Dendritic cell treated with granulocyte-macrophage colony-stimulating factor and Interleukin-4, amounts not matched to agents 40 ng/mL and 50 ng/mL, for 4 days (primary cell): ENCODE measurements around the gene BIRC6.

ENCODE experiments used
- H3K27ac Mint-ChIP-seq: one replicate; pipeline ENCODE4 v1.8.0; 2022; ENCODE audit warnings: mild to moderate bottlenecking, mixed read lengths
- H3K27me3 Mint-ChIP-seq: one replicate; pipeline ENCODE4 v1.8.0; 2022; ENCODE audit warnings: mild to moderate bottlenecking, mixed read lengths
- H3K36me3 Mint-ChIP-seq: one replicate; pipeline ENCODE4 v1.8.0; 2022; ENCODE audit warnings: low read depth, mixed read lengths
- H3K4me1 Mint-ChIP-seq: one replicate; pipeline ENCODE4 v1.8.0; 2022; ENCODE audit warnings: low read depth, mixed read lengths
- H3K4me3 Mint-ChIP-seq: one replicate; pipeline ENCODE4 v1.8.0; 2022; ENCODE audit warnings: mild to moderate bottlenecking, moderate library complexity, mixed read lengths
- H3K9me3 Mint-ChIP-seq: one replicate; pipeline ENCODE4 v1.8.0; 2022; ENCODE audit warnings: mixed read lengths
- intact Hi-C: fragments of 100-400 bp; cut with micrococcal nuclease; formaldehyde crosslinking; loops from one replicate; pipeline ENCODE4 v1.15.0; 2022

Gene BIRC6

DNA sequence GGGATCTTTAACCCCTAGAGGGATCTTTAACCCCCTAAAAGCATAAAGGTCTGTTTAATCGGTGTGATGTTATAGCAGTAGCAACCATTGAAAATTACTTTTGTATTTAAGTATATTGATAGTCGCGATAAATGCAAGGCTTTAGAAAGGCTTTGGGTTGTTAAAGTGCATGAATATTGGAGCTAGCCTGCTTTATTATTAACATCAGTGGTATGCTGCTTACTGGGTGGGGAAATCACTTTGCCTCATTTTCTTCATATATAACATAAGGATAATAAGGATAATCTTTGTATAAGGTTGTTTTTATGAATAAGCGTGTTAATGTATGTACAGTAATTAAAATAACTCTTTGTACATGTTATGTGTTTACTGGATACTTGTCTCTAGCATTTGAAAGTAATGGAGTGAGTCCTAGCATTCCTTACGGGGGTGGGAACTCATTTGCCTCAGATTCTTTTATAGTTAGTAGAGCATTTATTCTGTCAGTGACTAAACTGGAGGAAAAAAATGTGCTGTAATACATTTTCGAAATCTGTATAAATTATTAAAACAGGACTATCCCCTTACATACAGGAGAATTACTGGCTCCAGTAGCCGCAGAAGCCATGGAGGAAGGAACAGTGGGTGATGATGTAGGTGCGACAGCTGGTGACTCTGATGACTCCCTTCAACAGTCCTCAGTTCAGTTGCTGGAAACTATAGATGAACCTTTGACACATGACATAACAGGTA is 122.2 kb downstream of the BIRC6 start:
- Mint-ChIP-seq H3K27ac (no peak overlapping the region), H3K4me3 (no peak overlapping the region), H3K4me1 (no peaks in the 10 kb centered on the region), H3K27me3 (no peaks in the 10 kb centered on the region), H3K9me3 (no peaks in the 10 kb centered on the region), H3K36me3 (peaks cover 90% of the 10 kb centered on the region)
- intact Hi-C loops, result no loop called here

DNA sequence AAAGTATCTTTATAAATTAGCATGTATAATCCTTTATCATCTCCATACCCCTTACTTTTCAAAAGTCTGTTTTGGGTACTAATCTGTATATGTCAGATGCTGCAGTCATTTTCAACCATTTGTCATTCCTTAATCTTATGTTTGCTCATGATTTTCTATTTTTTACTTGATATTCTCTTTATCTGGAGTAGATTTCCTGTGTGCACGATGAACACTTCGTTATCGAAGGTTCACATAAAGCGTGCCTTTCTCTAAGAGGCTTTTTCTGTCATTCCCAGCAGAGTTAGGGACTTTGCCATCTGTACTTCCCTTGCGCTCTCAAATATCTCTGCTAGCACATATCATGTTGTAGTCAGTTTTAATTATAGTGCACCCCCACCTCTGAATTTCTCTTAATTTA is 123.2 kb downstream of the BIRC6 start:
- Mint-ChIP-seq H3K36me3 (peaks cover 83% of the 10 kb centered on the region), H3K27ac (no peak overlapping the region), H3K4me1 (peaks cover 5% of the 10 kb centered on the region), H3K27me3 (no peaks in the 10 kb centered on the region), H3K4me3 (no peak overlapping the region), H3K9me3 (no peaks in the 10 kb centered on the region)
- intact Hi-C loops, result no loop called here

DNA sequence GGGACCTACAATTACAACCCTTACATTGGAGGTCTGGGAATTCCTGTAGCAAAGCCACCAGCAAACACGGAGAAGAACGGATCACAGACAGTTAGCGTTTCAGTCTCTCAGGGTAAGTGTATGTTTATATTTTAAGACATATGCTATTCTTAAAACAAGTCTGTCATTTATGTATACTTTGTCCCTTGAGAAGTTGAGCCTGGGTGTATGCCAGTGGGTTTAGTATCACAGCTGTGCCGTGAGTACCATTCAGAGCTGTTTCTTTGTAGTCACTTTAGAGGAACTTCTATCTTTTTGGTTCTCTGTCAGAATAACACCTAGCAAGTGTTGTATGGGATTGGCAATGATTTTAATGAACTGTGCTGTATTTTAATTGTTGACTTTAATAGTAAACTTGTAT is 125.6 kb downstream of the BIRC6 start:
- no peak overlapping the region for H3K27ac Mint-ChIP-seq
- peaks cover 83% of the 10 kb centered on the region for H3K36me3 Mint-ChIP-seq

DNA sequence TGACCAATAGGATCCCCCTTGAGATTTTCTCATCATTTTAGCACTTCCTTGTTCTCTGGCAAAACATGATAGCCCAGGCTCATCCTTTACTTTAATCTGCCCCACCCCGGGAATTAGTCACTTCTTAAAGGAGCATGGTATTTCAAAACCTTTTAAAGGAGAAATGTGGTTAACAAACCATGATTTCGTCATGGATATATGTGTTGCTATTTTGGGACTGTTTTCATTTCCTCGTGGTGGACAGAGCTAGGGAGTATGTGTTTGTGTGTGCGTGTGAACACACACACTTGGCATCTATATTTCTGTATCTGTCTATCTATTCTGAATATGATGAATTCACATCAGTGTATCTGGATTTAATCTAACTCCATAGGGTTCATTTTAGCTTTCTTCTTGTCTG is 128.1 kb downstream of the BIRC6 start:
- Mint-ChIP-seq H3K9me3 (no peaks in the 10 kb centered on the region), H3K36me3 (peaks cover 77% of the 10 kb centered on the region), H3K4me1 (peaks cover 14% of the 10 kb centered on the region), H3K27ac (peak overlapping the region; percentile 51), H3K27me3 (no peaks in the 10 kb centered on the region), H3K4me3 (no peak overlapping the region)
- intact Hi-C loops, result loop anchor here (2.0 kb wide), 1 partner anchor 14 kb away; no protein-coding TSS in a partner anchor

More for the DNA sequence above, 125.6 kb downstream of the BIRC6 start:
- Mint-ChIP-seq H3K4me1 (peaks cover 14% of the 10 kb centered on the region), H3K4me3 (no peak overlapping the region), H3K9me3 (no peaks in the 10 kb centered on the region), H3K27me3 (no peaks in the 10 kb centered on the region)
- intact Hi-C loops, result no loop called here

DNA sequence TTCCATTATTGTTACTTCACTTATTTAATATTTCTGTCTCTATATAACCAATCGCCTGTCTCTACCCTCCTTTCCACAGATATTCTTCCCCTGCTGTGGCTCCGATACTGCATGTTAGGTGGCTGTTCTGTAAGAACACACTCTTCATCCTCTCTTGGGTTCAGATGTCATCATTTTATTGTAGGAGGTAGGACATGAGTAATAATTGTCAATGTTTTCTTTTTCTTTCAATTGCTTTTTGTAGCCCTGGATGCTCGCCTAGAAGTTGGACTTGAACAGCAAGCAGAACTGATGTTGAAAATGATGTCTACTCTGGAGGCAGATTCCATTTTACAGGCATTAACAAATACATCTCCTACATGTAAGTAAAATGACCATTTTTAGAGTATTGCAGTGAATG is 128.6 kb downstream of the BIRC6 start:
- Mint-ChIP-seq H3K27me3 (no peaks in the 10 kb centered on the region), H3K4me3 (no peak overlapping the region), H3K9me3 (no peaks in the 10 kb centered on the region), H3K27ac (peak overlapping the region; percentile 51), H3K36me3 (peaks cover 77% of the 10 kb centered on the region), H3K4me1 (peaks cover 14% of the 10 kb centered on the region)
- intact Hi-C loops, result loop anchor here (2.0 kb wide), 1 partner anchor 13 kb away; no protein-coding TSS in a partner anchor

DNA sequence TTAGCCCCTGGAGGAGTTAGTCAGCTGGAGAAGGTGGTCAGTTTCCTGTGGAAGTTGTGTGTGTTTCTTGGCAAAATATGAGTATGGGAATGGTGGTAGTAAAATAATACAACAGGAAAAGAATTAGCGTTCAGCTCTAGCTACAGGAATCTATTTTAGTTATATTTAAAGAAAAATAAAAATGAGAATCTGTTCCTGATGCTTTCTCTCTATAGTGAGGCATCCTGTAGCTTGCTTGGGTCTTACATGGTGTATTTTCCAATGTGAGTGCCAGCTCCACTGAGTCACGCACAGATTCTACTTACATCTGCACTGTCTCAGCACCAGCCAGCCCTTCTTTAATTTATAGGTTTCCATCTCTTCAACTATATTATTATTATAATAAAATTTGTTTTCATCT is 132.2 kb downstream of the BIRC6 start:
- Mint-ChIP-seq H3K9me3 (no peaks in the 10 kb centered on the region), H3K27ac (no peak overlapping the region), H3K4me3 (no peak overlapping the region), H3K27me3 (no peaks in the 10 kb centered on the region), H3K36me3 (peaks cover 55% of the 10 kb centered on the region), H3K4me1 (peaks cover 14% of the 10 kb centered on the region)
- intact Hi-C loops, result no loop called here

DNA sequence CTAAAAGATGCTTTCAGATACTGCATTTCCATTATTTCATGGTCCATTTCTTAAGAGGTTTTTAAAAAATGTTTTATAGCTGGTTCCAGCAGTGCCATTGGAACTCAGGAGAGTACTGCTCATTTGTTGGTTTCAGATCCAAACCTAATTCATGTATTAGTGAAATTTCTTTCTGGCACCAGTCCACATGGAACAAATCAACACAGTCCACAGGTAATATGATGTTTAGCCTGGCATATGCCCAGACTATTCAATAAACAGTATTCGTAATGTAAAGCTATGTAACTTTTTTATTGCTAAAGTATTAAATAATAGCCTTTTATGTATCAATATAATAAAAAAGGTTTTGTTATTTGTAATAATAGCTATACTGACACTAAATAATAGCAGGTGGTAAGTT is 134.5 kb downstream of the BIRC6 start:
- peaks cover 49% of the 10 kb centered on the region for H3K36me3 Mint-ChIP-seq
- no peaks in the 10 kb centered on the region for H3K9me3 Mint-ChIP-seq
- intact Hi-C loops, result no loop called here
- H3K4me3 Mint-ChIP-seq, result no peak overlapping the region
- peaks cover 7% of the 10 kb centered on the region for H3K4me1 Mint-ChIP-seq
- no peak overlapping the region for H3K27ac Mint-ChIP-seq
- no peaks in the 10 kb centered on the region for H3K27me3 Mint-ChIP-seq

DNA sequence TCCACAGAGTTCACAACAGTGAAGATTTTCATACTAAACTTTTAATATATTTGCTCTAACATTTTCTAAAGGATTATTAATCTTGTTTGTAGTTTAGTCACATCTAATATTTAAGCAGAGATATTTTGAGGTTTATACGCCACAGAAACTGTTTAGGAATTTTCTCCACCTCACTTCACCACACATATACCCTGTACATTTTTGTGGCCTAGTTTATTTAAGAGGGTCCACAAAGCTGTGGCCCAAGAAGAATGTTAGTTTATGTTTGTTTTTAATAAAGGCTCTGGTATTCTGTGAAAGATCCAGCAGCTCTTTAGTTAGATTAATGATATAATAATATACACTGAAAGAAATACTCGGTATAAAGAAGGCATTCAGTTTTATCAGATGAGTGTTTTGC is 138.3 kb downstream of the BIRC6 start:
- Mint-ChIP-seq H3K9me3 (no peaks in the 10 kb centered on the region), H3K4me1 (peaks cover 16% of the 10 kb centered on the region), H3K36me3 (peaks cover 51% of the 10 kb centered on the region), H3K4me3 (no peak overlapping the region), H3K27me3 (no peaks in the 10 kb centered on the region), H3K27ac (no peak overlapping the region)
- intact Hi-C loops, result no loop called here

DNA sequence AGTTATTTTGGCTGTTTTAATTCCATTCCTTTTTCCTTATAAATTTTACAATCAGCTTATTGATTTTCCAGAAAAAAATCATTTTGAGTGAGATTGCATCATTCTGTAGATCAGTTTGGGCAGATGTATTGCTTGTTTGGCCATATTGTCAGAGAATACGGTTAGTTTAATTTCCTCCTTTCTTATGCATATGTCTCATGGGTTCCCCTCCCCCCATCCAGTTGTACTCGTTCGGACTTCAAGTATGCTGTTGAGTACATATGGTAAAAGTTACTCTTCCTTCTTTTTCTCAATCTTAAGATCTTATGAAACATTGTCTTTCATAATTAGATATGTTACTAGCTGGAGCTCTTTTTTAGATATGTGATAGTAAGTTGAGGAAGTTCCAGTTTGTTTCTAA is 139.8 kb downstream of the BIRC6 start:
- H3K9me3 Mint-ChIP-seq, result no peaks in the 10 kb centered on the region
- H3K27ac Mint-ChIP-seq, result peak overlapping the region; percentile 69
- no peak overlapping the region for H3K4me3 Mint-ChIP-seq
- intact Hi-C loops, result no loop called here
- no peaks in the 10 kb centered on the region for H3K27me3 Mint-ChIP-seq
- peaks cover 16% of the 10 kb centered on the region for H3K4me1 Mint-ChIP-seq
- H3K36me3 Mint-ChIP-seq, result peaks cover 53% of the 10 kb centered on the region

DNA sequence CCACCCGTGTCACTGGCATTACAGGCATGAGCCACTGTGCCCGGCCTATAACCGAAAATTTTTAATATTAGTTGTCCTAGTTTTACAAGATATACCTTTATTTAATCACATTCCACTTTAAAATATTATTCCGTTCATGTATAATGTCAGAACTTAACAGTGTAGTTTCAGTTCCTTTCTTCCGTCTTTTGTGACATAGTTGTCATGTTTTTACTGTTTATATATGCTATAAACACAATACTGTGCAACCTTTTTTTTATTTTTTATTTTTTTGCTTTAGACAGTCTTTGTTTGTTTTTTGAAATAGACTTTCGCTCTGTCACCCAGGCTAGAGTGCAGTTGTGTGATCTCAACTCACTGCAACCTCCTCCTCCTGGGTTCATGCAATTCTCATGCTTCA is 141.5 kb downstream of the BIRC6 start:
- Mint-ChIP-seq H3K27me3 (no peaks in the 10 kb centered on the region), H3K9me3 (no peaks in the 10 kb centered on the region), H3K4me1 (peaks cover 16% of the 10 kb centered on the region), H3K4me3 (no peak overlapping the region), H3K36me3 (peaks cover 59% of the 10 kb centered on the region), H3K27ac (peak overlapping the region; percentile 46)
- intact Hi-C loops, result loop anchor here (2.0 kb wide), 1 partner anchor 14 kb away; no protein-coding TSS in a partner anchor

DNA sequence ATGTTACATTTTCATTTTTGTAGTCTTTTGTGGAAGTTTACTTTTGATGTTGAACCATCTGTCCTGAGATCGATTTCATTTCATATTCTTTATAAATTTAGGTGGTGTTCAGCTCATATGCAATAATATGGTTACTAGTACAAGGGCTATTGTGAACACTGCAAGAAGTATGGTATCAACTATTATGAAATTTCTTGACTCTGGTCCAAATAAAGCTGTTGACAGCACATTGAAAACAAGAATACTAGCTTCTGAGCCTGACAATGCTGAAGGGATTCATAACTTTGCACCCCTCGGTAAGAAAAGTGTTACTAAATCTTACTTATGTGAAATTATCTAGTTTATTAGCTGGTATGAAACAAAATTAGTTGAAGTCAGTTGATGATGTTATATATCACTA is 146.1 kb downstream of the BIRC6 start:
- Mint-ChIP-seq H3K36me3 (peaks cover 67% of the 10 kb centered on the region), H3K4me3 (no peak overlapping the region), H3K27me3 (no peaks in the 10 kb centered on the region), H3K27ac (no peak overlapping the region), H3K4me1 (peaks cover 8% of the 10 kb centered on the region), H3K9me3 (no peaks in the 10 kb centered on the region)
- intact Hi-C loops, result no loop called here

DNA sequence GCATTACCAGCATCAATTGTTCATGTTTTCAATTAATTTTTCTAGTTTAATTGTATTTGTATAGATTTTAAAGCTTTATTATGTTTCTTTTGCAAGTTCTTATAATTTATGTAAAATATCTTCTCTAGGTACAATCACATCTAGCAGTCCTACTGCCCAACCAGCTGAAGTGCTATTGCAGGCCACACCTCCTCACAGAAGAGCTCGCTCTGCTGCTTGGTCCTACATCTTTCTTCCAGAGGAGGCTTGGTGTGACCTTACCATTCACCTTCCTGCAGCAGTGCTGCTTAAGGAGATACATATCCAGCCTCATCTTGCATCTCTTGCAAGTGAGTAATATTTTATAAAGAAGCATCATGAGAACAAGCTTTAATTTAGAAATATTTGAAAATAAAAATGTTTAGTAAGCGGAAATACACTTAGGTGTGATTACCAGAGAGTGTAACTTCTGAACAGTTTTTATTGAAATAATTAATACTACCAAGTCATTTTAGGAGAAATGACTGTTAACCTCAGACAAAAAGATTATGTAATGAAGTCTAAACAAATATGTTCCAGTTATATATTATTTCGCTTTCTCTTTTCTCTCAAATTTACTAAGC is 148.2 kb downstream of the BIRC6 start:
- peaks cover 8% of the 10 kb centered on the region for H3K4me1 Mint-ChIP-seq
- H3K4me3 Mint-ChIP-seq, result no peak overlapping the region
- no peaks in the 10 kb centered on the region for H3K27me3 Mint-ChIP-seq
- no peaks in the 10 kb centered on the region for H3K9me3 Mint-ChIP-seq
- intact Hi-C loops, result no loop called here
- H3K27ac Mint-ChIP-seq, result no peak overlapping the region
- peaks cover 73% of the 10 kb centered on the region for H3K36me3 Mint-ChIP-seq

DNA sequence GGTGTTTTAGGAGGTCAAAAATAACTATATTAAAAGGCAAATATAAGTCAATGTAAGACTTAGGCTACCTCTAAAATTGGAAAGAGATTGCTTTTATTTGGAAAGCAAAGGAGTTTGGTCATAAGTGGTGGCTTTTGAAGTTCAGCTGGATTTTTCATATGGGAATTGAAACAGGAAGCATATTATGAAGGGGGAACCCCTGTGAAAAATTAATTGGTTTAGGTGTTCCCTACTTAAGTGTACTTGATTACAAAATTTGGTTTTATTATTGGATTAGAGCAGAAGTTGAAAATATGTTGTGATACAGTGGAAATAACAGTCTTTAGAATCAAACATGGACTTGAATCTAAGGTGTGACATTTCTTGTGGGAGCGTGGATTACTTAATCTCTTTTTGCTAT is 149.6 kb downstream of the BIRC6 start:
- Mint-ChIP-seq H3K4me3 (no peak overlapping the region), H3K36me3 (peaks cover 74% of the 10 kb centered on the region), H3K27ac (no peak overlapping the region), H3K9me3 (no peaks in the 10 kb centered on the region), H3K27me3 (no peaks in the 10 kb centered on the region), H3K4me1 (peaks cover 8% of the 10 kb centered on the region)
- intact Hi-C loops, result no loop called here

DNA sequence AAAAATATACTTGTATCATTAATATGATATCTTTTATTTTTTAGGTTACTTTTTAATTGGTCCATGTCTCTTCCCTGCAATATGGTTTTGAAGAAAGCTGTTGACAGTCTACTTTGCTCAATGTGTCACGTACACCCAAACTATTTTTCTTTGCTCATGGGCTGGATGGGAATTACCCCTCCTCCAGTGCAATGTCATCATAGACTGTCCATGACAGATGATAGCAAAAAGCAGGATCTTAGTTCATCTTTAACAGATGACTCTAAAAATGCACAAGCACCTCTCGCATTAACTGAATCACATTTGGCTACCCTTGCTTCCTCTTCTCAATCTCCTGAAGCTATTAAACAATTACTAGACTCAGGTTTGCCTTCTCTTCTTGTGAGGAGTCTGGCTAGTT is 158.1 kb downstream of the BIRC6 start:
- intact Hi-C loops, result loop anchor here (5.0 to 10.0 kb wide), 2 partner anchors 43 to 90 kb away; no protein-coding TSS in a partner anchor
- Mint-ChIP-seq H3K9me3 (no peaks in the 10 kb centered on the region), H3K4me3 (no peak overlapping the region), H3K27ac (no peak overlapping the region), H3K27me3 (no peaks in the 10 kb centered on the region), H3K4me1 (no peaks in the 10 kb centered on the region), H3K36me3 (peaks cover 84% of the 10 kb centered on the region)
